Measurements from ENCODE around the gene FRMPD4.

DNA sequence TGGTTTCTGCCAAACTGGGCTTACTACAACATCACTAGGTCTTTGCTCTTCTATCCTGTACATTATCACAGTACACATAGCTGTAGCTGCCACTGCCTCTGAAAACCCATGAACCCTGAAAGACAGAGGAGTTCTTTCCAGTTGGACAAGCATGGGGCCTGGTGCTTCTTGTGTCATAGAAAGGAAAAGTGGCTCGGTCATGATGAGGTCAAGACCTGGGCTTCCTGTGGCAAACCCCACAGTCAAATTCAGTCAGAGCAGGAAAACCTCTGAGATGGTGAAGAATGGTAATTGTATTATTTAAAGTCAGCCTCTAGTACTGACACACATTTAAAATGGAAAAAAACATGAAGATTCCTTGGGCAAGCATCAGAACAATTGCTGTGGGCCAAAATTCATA is 519.6 kb downstream of the FRMPD4 start:
- TF ChIP-seq POLR2A (IDR thresholded peaks at IDR 0.05; ENCODE audit: low read depth): no peak
- TF ChIP-seq, protein P1, sequence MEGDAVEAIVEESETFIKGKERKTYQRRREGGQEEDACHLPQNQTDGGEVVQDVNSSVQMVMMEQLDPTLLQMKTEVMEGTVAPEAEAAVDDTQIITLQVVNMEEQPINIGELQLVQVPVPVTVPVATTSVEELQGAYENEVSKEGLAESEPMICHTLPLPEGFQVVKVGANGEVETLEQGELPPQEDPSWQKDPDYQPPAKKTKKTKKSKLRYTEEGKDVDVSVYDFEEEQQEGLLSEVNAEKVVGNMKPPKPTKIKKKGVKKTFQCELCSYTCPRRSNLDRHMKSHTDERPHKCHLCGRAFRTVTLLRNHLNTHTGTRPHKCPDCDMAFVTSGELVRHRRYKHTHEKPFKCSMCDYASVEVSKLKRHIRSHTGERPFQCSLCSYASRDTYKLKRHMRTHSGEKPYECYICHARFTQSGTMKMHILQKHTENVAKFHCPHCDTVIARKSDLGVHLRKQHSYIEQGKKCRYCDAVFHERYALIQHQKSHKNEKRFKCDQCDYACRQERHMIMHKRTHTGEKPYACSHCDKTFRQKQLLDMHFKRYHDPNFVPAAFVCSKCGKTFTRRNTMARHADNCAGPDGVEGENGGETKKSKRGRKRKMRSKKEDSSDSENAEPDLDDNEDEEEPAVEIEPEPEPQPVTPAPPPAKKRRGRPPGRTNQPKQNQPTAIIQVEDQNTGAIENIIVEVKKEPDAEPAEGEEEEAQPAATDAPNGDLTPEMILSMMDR (IDR thresholded peaks at IDR 0.05): no peak
- TF ChIP-seq EP300 (IDR thresholded peaks at IDR 0.05): no peak
- TF ChIP-seq POLR2AphosphoS5 (IDR thresholded peaks at IDR 0.05): no peak
